Measurements from ENCODE around the gene PADI2. TPM values are rescaled to one million over a fixed set of nuclear protein-coding genes. Genes with fewer than 3 reads are reported as not detected.

Gene PADI2
- total and polyA plus RNA-seq, 2 of the 8 experiments (the other 6 are each of a cell fraction or from before 2014, with no cell fraction given), result 1.6 to 7.5 TPM

GRCh38 chr1:17120962-17121837, 1.9 kb upstream of the PADI2 start:
- no peak overlapping the region for H2AFZ ChIP-seq (ENCODE audit: low read length)
- TF ChIP-seq SP4 (IDR thresholded peaks at IDR 0.05; ENCODE audit: low read length) (no peak), HDAC6 (IDR thresholded peaks at IDR 0.05; ENCODE audit: low read depth, low read length) (no peak), EZH2 (IDR thresholded peaks at IDR 0.05; ENCODE audit: low read depth, low read length, severe bottlenecking) (no peak), PHF8 (conservative IDR thresholded peaks at IDR 0.05; ENCODE audit: low read depth, low read length) (no peak), RXRA (IDR thresholded peaks at IDR 0.05; ENCODE audit: insufficient read depth, low read depth, low read length) (no peak), GABPA (IDR thresholded peaks at IDR 0.05; ENCODE audit: borderline replicate concordance, insufficient read depth, low read length) (no peak), CTCF (IDR thresholded peaks at IDR 0.05; ENCODE audit: control extremely low read depth in 1 of 3, insufficient read depth in 1 of 3, low read depth in 1 of 3, low read length in 3 of 3) (no peak), NRF1 (IDR thresholded peaks at IDR 0.05; ENCODE audit: low read depth, low read length) (no peak), CHD1 (IDR thresholded peaks at IDR 0.05; ENCODE audit: low read depth, low read length) (no peak)

More at GRCh38 chr1:17120962-17121837, 1.9 kb upstream of the PADI2 start:
- no peak overlapping the region for H2BK120ac ChIP-seq (replicated peaks; ENCODE audit: low read depth, low read length)
- peaks cover 16 to 29% (median 24%) of the 10 kb centered on the region in 4 experiments for H3K27me3 ChIP-seq (replicated peaks in 1 of 4; ENCODE audit: control insufficient read depth in 3 of 4, extremely low read depth in 1 of 4, insufficient read depth in 3 of 4, low read length in 3 of 4)
- H4K91ac ChIP-seq (replicated peaks; ENCODE audit: insufficient read length, low read length), result no peak overlapping the region
- no peak overlapping the region for H3K18ac ChIP-seq (ENCODE audit: extremely low read depth, low read length)
- no peak overlapping the region for H3K9ac ChIP-seq (replicated peaks in 1 of 4; ENCODE audit: extremely low read depth in 1 of 4, low read depth in 3 of 4, low read length in 3 of 4)
- H3K4me3 ChIP-seq (ENCODE audit: extremely low read depth in 1 of 4, insufficient read depth in 2 of 4, low read depth in 3 of 4, low read length in 4 of 4), result no peak overlapping the region
- no peak overlapping the region for H3K27ac ChIP-seq (ENCODE audit: low read depth, low read length)
- no peak overlapping the region for H2AK5ac ChIP-seq (ENCODE audit: low read depth, low read length)
- H4K5ac ChIP-seq (ENCODE audit: insufficient read length, low read depth, low read length), result no peak overlapping the region
- H2BK12ac ChIP-seq (ENCODE audit: low read depth, low read length), result no peak overlapping the region
- no peak overlapping the region for H4K8ac ChIP-seq (ENCODE audit: extremely low read depth, insufficient read depth, low read length)
- POLR2A ChIA-PET (ENCODE audit: partially characterized antibody), result interaction anchor here (1.0 to 1.2 kb wide), 2 partner anchors 61 to 116 kb away, joined by 3 read pairs; no protein-coding TSS in a partner anchor
- no peak overlapping the region for H3K4ac ChIP-seq (replicated peaks; ENCODE audit: insufficient read length, low read depth, low read length)
- no peak overlapping the region for H3K14ac ChIP-seq (ENCODE audit: insufficient read length)
- no peaks in the 10 kb centered on the region for H3K79me2 ChIP-seq (ENCODE audit: control insufficient read depth in 1 of 2, insufficient read depth in 2 of 2, low read length in 2 of 2)
- peaks cover 0 to 4% of the 10 kb centered on the region in 2 experiments for H4K20me1 ChIP-seq (replicated peaks in 1 of 2; ENCODE audit: control insufficient read depth in 1 of 2, insufficient read depth in 2 of 2, low read length in 2 of 2)
- CTCF ChIA-PET (ENCODE audit: partially characterized antibody), result interaction anchor here (0.5 to 21.2 kb wide), 27 partner anchors 9 to 540 kb away, joined by 3 to 339 read pairs (median 6); partner anchors contain the start of gene PADI6
- 84% methylated on average over 23 of the region's 23 CpGs; no CpG with 5 or more reads in 1 of the 2 experiments for WGBS, 2 experiments (ENCODE audit: extremely low coverage in 1 of 2, insufficient coverage in 1 of 2, insufficient read length in 1 of 2, insufficient replicate concordance in 2 of 2, low coverage in 1 of 2, low lambda C conversion rate in 2 of 2, missing lambda C conversion rate in 1 of 2)
- H3K79me1 ChIP-seq (ENCODE audit: low read depth, low read length), result no peaks in the 10 kb centered on the region
- H3K56ac ChIP-seq (replicated peaks; ENCODE audit: insufficient read length, low read depth, low read length), result no peak overlapping the region
- DNase-seq (ENCODE audit: low read depth in 1 of 2, low spot score in 2 of 2), result no peak
- H3K36me3 ChIP-seq (ENCODE audit: control insufficient read depth in 2 of 4, insufficient read depth in 4 of 4, low read length in 3 of 4), result no peaks in the 10 kb centered on the region
- FAIRE-seq, result no peak
- no peaks in the 10 kb centered on the region for H3K9me3 ChIP-seq (ENCODE audit: insufficient read depth in 2 of 2, low read depth in 1 of 2, low read length in 1 of 2)
- H3K23ac ChIP-seq (ENCODE audit: insufficient read length), result no peak overlapping the region
- H2BK20ac ChIP-seq (ENCODE audit: low read length), result no peak overlapping the region
- H2BK15ac ChIP-seq (ENCODE audit: low read length), result no peak overlapping the region
- no peak overlapping the region for H2BK5ac ChIP-seq (ENCODE audit: low read depth, low read length)
- H3K4me2 ChIP-seq (ENCODE audit: insufficient read depth in 1 of 2, low read depth in 2 of 2, low read length in 2 of 2), result no peak overlapping the region
- H3K23me2 ChIP-seq (ENCODE audit: low read depth, low read length), result peaks cover 16% of the 10 kb centered on the region; the same call in 1 of the 2 replicates
- peaks cover 0 to 17% (median 5%) of the 10 kb centered on the region in 4 experiments; a peak in 5 of 7 replicates for H3K4me1 ChIP-seq (replicated peaks in 1 of 4; ENCODE audit: control insufficient read depth in 3 of 4, insufficient read depth in 4 of 4, low read length in 3 of 4)
